HUES6 (cell line): ENCODE results near the gene DNASE1L3.
"Not testable (repeated sequence)": the region's sequence is repeated elsewhere in the genome, so short reads cannot be mapped to it uniquely, and the experiment has no call there.

Experiments used
- H3K27ac ChIP-seq: 2 replicates; pipeline ENCODE4 v1.7.0; 2013; ENCODE audit warnings: low read depth, mild to moderate bottlenecking, low read length, inconsistent platforms
- H3K27me3 ChIP-seq: 2 replicates; pipeline ENCODE4 v1.6.1; 2013; ENCODE audit warnings: low read length; ENCODE audit not compliant: control insufficient read depth, insufficient read depth
- H3K36me3 ChIP-seq: 2 replicates; pipeline ENCODE4 v1.6.1; 2013; ENCODE audit warnings: low read length; ENCODE audit not compliant: control insufficient read depth, insufficient read depth
- H3K4me1 ChIP-seq: 2 replicates; pipeline ENCODE4 v1.6.1; 2013; ENCODE audit warnings: low read length; ENCODE audit not compliant: control insufficient read depth, insufficient read depth
- H3K4me3 ChIP-seq: 2 replicates; pipeline ENCODE4 v1.5.1; 2013; ENCODE audit warnings: low read depth, low read length
- H3K9ac ChIP-seq: one replicate; pipeline ENCODE4 v1.6.1; 2013; ENCODE audit warnings: mild to moderate bottlenecking, low read length
- H3K9me3 ChIP-seq: 2 replicates; pipeline ENCODE4 v1.6.1; 2013; ENCODE audit warnings: low read depth, low read length; ENCODE audit not compliant: control insufficient read depth, insufficient read depth

Gene DNASE1L3

DNA sequence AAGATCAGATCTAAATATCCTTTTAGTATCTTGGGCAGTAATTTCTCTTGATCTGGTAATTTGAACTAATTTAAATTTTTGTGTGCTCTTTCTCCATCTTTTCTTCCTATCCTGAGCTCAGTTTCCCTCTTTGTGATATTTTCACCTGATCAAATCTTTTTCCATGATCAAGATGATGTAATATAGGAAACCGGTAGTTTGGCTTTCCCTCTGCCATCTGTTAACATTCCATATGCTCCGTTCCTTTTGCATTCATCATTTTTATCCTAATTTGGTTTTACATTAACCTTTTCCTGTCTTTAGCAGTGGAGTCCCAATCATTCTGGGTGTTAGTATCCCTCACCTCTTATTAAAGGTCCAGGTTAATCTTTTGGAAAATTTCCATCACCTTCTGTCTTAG lies 20.9 kb upstream of the DNASE1L3 start:
- H3K9ac ChIP-seq = no peak overlapping the region
- no peaks in the 10 kb centered on the region for H3K36me3 ChIP-seq
- H3K4me1 ChIP-seq = peaks cover 5% of the 10 kb centered on the region; the same call in 1 of the 2 replicates
- H3K9me3 ChIP-seq = no peaks in the 10 kb centered on the region
- H3K4me3 ChIP-seq = no peak overlapping the region
- peaks cover 20% of the 10 kb centered on the region for H3K27me3 ChIP-seq
- no peak overlapping the region for H3K27ac ChIP-seq

- Histone ChIP-seq H3K4me3 (no peak overlapping the region), H3K27ac (no peak overlapping the region), H3K36me3 (no peaks in the 10 kb centered on the region), H3K27me3 (peaks cover 13% of the 10 kb centered on the region), H3K4me1 (no peaks in the 10 kb centered on the region; the same call in 1 of the 2 replicates), H3K9me3 (no peaks in the 10 kb centered on the region), H3K9ac (no peak overlapping the region)
These were observed 20.2 kb upstream of the DNASE1L3 start for GRCh38 chr3:58230876-58231552.

DNA sequence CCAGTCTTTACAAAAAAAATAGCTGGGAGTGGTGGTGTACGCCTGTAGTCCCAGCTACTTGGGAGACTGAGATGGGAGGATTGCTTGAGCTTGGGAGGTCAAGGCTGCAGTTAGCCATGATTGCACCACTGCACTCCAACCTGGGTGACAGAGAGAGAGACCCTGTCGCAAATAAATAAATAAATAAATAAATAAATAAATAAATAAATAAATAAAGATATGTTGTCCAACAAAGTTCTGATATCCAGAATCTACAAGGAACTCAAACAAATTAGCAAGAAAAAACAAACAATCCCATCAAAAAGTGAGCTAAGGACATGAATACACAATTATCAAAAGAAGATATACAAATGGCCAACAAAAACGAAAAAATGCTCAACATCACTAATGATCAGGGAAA lies 17.2 kb upstream of the DNASE1L3 start:
- not testable (repeated sequence) for H3K9me3 ChIP-seq, H3K27ac ChIP-seq, H3K36me3 ChIP-seq, H3K4me1 ChIP-seq, H3K9ac ChIP-seq, H3K27me3 ChIP-seq, H3K4me3 ChIP-seq

DNA sequence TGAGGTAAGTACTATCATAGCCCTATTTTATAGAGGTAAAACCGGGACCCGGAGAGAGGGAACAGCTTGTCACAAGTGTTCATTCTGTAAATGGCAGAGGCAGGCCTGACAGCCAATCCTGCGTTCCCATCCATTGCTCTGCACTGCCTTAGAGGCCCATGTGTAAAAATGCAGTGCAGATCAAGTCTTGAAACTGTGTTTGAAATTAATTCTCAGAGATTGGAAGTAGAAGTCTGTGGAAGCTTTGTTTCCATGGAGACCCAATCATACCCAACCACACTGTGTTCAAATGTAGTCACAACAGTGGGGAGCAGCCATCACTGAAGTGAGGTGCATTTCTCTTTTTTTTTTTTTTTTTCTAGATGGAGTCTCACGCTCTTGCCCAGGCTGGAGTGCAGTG lies 13.1 kb upstream of the DNASE1L3 start:
- no peaks in the 10 kb centered on the region for H3K36me3 ChIP-seq
- H3K27ac ChIP-seq = no peak overlapping the region
- H3K4me3 ChIP-seq = no peak overlapping the region
- peaks cover 7% of the 10 kb centered on the region for H3K4me1 ChIP-seq
- no peaks in the 10 kb centered on the region for H3K9me3 ChIP-seq
- no peak overlapping the region for H3K9ac ChIP-seq
- H3K27me3 ChIP-seq = no peaks in the 10 kb centered on the region

- H3K9ac ChIP-seq = peak overlapping the region; percentile 9
- no peak overlapping the region for H3K27ac ChIP-seq
- H3K27me3 ChIP-seq = no peaks in the 10 kb centered on the region
- peak overlapping the region; percentile 18; the same call in 1 of the 2 replicates for H3K4me3 ChIP-seq
- no peaks in the 10 kb centered on the region for H3K9me3 ChIP-seq
- H3K36me3 ChIP-seq = no peaks in the 10 kb centered on the region
- peaks cover 10% of the 10 kb centered on the region for H3K4me1 ChIP-seq
These were observed 11.5 kb upstream of the DNASE1L3 start for GRCh38 chr3:58222161-58222724.

DNA sequence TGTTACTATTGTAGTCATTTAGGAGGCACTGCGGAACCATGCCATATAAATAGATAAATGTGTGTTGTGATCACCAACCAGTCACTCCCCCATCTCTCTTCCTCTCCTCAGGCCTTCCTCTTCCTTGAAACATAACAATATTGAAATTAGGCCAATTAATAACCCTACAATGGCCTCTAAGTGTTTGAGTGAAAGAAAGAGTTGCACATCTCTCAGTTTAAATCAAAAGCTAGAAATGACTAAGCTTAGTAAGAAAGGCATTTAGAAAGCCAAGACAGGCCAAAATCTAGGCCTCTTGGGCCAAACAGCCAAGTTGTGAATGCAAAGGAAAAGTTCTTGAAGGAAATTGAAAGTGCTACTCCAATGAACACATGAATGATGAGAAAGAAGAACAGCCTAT lies 8.1 kb upstream of the DNASE1L3 start:
- Histone ChIP-seq H3K27me3 (no peaks in the 10 kb centered on the region), H3K4me3 (no peak overlapping the region), H3K9ac (no peak overlapping the region), H3K36me3 (no peaks in the 10 kb centered on the region), H3K4me1 (peaks cover 16% of the 10 kb centered on the region), H3K9me3 (no peaks in the 10 kb centered on the region), H3K27ac (no peak overlapping the region)

DNA sequence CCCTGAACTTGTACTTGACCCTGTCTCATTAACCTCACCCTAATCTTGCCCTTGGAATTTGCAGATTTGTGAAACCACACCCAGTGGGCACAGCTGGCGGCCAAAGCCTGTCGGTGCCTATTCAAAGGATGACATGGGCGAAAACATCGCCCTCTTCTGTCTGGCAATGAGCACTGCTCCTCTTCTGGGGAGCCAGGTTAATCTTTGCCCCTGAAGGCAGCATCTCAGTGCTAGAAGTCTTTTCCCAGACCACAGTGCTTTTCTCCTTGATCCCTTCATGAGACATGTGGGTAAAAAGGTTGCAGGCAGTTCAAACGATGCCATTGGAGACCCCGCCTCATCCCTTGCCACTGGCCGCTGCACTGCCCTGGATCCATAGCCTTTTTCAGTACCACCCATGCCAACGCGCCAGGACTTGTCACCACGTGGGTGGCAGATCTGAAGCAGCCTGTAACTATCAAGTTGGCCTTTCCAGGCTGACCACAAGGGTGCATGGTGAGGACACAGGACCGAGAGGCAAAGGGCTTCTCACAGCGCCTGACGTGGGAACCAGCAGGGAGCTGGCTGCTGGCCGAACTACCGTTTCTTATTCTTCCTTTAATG lies 6.5 kb upstream of the DNASE1L3 start:
- no peak overlapping the region for H3K27ac ChIP-seq
- no peaks in the 10 kb centered on the region for H3K36me3 ChIP-seq
- H3K27me3 ChIP-seq = no peaks in the 10 kb centered on the region
- peaks cover 12% of the 10 kb centered on the region for H3K4me1 ChIP-seq
- peak overlapping the region; percentile 10 for H3K4me3 ChIP-seq
- no peak overlapping the region for H3K9ac ChIP-seq
- H3K9me3 ChIP-seq = no peaks in the 10 kb centered on the region

- no peaks in the 10 kb centered on the region for H3K36me3 ChIP-seq
- no peaks in the 10 kb centered on the region for H3K9me3 ChIP-seq
- H3K9ac ChIP-seq = no peak overlapping the region
- no peak overlapping the region for H3K4me3 ChIP-seq
- H3K4me1 ChIP-seq = peaks cover 8% of the 10 kb centered on the region
- no peak overlapping the region for H3K27ac ChIP-seq
- no peaks in the 10 kb centered on the region for H3K27me3 ChIP-seq
These were observed 5.9 kb upstream of the DNASE1L3 start for GRCh38 chr3:58216496-58217195.

DNA sequence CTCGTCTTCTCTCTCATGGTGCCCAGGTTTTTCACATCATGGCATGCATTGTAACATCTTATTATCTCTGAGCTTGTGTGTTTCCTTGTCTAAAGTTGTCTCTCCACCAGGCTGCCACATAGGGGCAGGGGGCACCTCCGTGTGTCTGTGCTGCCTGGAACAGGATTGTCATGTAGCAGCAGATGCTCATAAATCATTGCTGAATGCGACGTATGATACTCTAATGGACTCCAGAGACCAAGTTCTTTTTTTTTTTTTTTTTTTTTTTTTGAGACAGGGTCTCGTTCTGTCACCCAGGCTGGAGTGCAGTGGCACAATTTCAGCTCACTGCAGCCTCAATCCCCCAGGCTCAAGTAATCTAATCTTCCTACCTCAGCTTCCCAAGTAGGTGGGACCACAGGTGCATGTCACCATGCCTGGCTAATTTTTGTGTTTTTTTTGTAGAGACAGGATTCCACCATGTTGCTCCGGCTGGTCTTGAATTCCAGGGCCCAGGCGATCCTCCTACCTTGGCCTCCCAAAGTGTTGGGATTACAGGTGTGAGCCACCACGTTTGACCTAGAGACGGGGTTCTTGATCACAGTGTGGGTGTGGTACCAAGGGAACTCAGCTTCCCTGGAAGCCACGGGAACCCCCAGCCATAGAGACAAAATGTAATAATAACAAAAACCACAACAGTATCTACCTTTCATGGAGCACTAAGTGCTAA lies 4.7 kb upstream of the DNASE1L3 start:
- Histone ChIP-seq H3K9me3 (no peaks in the 10 kb centered on the region), H3K27ac (no peak overlapping the region), H3K36me3 (no peaks in the 10 kb centered on the region), H3K27me3 (no peaks in the 10 kb centered on the region; the same call in 1 of the 2 replicates), H3K4me1 (peaks cover 8% of the 10 kb centered on the region), H3K4me3 (no peak overlapping the region), H3K9ac (no peak overlapping the region)

- Histone ChIP-seq H3K27ac (no peak overlapping the region), H3K36me3 (no peaks in the 10 kb centered on the region), H3K4me3 (no peak overlapping the region), H3K27me3 (no peaks in the 10 kb centered on the region; the same call in 1 of the 2 replicates), H3K9me3 (no peaks in the 10 kb centered on the region), H3K9ac (no peak overlapping the region), H3K4me1 (peaks cover 8% of the 10 kb centered on the region)
These were observed 3.9 kb upstream of the DNASE1L3 start for GRCh38 chr3:58214484-58215316.
